ENCODE measurements around the gene KCNMA1.

The KCNMA1 gene

DNA sequence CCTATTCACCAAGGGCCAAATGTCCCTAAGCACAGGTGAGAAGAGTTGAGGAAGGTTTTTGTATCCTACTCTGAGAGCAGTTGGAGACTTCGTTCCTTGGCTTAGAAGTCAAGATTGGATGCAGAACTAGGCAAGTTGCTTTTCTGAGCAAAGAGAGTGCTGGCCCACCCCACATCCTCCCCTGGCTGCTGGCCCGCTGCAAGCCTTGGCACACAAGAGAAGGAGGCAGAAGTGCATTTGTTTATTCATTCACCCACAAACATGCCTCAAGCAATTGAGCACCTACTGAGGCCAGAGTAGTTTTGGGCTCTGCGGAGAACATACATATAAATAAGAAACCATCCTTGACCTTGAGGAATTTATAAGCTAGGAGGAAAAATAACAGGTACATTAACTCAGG lies 318.9 kb downstream of the KCNMA1 start:
- peaks cover 10% of the 10 kb centered on the region; the same call in 1 of the 2 replicates for H3K4me1 ChIP-seq (ENCODE audit: insufficient read depth, low read length)
- H3K9me3 ChIP-seq (ENCODE audit: control insufficient read depth, insufficient read depth, low read length), result no peaks in the 10 kb centered on the region
- H3K36me3 ChIP-seq (ENCODE audit: insufficient read depth, low read length), result no peaks in the 10 kb centered on the region
- H3K9ac ChIP-seq (ENCODE audit: low read depth, low read length), result no peak overlapping the region

DNA sequence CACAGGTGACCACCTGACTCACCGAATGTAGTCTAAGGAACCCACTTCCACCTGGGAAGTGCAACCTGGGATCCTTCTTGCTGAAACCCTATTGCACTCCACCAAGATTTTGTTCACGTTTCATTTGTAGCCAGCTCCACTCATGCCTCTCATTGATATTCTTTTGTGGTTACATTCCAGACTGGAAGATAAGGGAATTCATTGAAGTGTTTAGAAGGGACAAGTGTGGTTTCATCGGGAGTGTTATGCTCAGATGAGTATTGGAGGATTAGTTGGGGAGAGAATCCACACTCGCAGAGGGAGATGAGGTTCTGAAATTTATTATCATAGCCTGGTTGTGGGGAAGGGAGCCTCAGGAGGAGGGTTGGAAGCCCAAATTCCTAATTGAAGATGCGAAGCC lies 320.4 kb downstream of the KCNMA1 start:
- Histone ChIP-seq H3K36me3 (ENCODE audit: insufficient read depth, low read length) (no peaks in the 10 kb centered on the region), H3K4me1 (ENCODE audit: insufficient read depth, low read length) (peaks cover 10% of the 10 kb centered on the region; the same call in 1 of the 2 replicates), H3K9ac (ENCODE audit: low read depth, low read length) (no peak overlapping the region), H3K9me3 (ENCODE audit: control insufficient read depth, insufficient read depth, low read length) (no peaks in the 10 kb centered on the region)

DNA sequence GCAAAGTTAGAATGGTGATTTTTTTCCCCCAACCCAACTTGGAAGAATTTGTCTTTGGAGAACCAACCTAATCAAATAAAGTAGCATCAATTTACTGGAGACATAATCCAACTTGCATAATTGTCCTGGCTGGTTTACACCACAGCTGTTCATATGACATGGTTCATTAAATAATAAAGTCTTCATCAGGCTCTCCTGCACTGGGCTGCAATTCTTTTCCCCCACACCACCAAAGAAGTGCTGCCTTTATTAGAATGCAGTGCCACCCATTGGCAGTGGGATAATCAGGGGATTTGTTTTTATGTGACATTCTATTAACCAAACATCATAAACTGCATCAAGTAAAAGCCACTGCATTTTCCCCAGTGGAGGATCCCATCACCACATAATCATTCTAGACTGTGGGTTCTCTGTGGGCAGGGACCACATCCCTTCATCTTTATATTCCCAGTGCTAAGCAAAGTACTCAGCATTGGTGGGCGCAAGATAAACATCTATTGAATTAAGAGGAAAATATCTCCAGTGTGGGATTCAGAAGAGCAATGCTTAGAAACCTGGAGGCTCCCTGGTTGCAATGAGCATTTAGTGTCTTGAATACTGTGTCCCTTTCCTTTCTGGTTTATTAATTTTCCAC lies 322.0 kb downstream of the KCNMA1 start:
- Histone ChIP-seq H3K4me1 (ENCODE audit: insufficient read depth, low read length) (peaks cover 10% of the 10 kb centered on the region; the same call in 1 of the 2 replicates), H3K9ac (ENCODE audit: low read depth, low read length) (no peak overlapping the region), H3K36me3 (ENCODE audit: insufficient read depth, low read length) (no peaks in the 10 kb centered on the region), H3K9me3 (ENCODE audit: control insufficient read depth, insufficient read depth, low read length) (no peaks in the 10 kb centered on the region)

GRCh38 chr10:77313066-77313750 lies 324.4 kb downstream of the KCNMA1 start:
- H3K36me3 ChIP-seq (ENCODE audit: insufficient read depth, low read length), result no peaks in the 10 kb centered on the region
- H3K4me1 ChIP-seq (ENCODE audit: insufficient read depth, low read length), result peaks cover 10% of the 10 kb centered on the region; the same call in 1 of the 2 replicates
- H3K9me3 ChIP-seq (ENCODE audit: control insufficient read depth, insufficient read depth, low read length), result no peaks in the 10 kb centered on the region
- no peak overlapping the region for H3K9ac ChIP-seq (ENCODE audit: low read depth, low read length)

GRCh38 chr10:77311186-77311585 lies 326.4 kb downstream of the KCNMA1 start:
- Histone ChIP-seq H3K36me3 (ENCODE audit: insufficient read depth, low read length) (no peaks in the 10 kb centered on the region), H3K9ac (ENCODE audit: low read depth, low read length) (no peak overlapping the region), H3K4me1 (ENCODE audit: insufficient read depth, low read length) (peaks cover 10% of the 10 kb centered on the region; the same call in 1 of the 2 replicates), H3K9me3 (ENCODE audit: control insufficient read depth, insufficient read depth, low read length) (no peaks in the 10 kb centered on the region)

GRCh38 chr10:77310288-77310840 lies 327.2 kb downstream of the KCNMA1 start:
- no peaks in the 10 kb centered on the region for H3K36me3 ChIP-seq (ENCODE audit: insufficient read depth, low read length)
- H3K9ac ChIP-seq (ENCODE audit: low read depth, low read length), result no peak overlapping the region
- no peaks in the 10 kb centered on the region for H3K9me3 ChIP-seq (ENCODE audit: control insufficient read depth, insufficient read depth, low read length)
- H3K4me1 ChIP-seq (ENCODE audit: insufficient read depth, low read length), result peaks cover 10% of the 10 kb centered on the region; the same call in 1 of the 2 replicates

DNA sequence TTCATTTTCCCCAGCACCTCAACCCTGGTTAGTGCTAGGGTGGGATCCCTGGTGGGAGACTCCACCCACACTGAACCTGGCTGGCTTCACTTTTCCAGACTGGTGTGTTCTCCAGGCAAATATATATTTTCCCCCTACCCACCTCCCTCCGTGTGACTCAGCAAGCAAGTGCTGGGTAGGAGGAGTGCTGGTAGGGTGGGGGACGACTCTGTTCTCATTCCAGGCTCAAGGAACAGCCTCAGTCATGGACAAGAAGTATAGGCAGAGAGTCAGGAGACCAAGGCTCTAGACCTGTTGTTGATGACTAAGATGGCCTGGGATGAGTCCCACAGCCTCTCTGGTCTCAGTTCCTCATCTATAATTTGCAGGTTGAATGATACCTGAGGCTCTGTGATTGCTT lies 328.1 kb downstream of the KCNMA1 start:
- Histone ChIP-seq H3K9ac (ENCODE audit: low read depth, low read length) (no peak overlapping the region), H3K9me3 (ENCODE audit: control insufficient read depth, insufficient read depth, low read length) (no peaks in the 10 kb centered on the region), H3K36me3 (ENCODE audit: insufficient read depth, low read length) (no peaks in the 10 kb centered on the region), H3K4me1 (ENCODE audit: insufficient read depth, low read length) (peaks cover 7% of the 10 kb centered on the region; the same call in 1 of the 2 replicates)

- H3K9me3 ChIP-seq (ENCODE audit: control insufficient read depth, insufficient read depth, low read length), result no peaks in the 10 kb centered on the region
- no peaks in the 10 kb centered on the region for H3K36me3 ChIP-seq (ENCODE audit: insufficient read depth, low read length)
- H3K4me1 ChIP-seq (ENCODE audit: insufficient read depth, low read length), result peaks cover 3% of the 10 kb centered on the region; the same call in 1 of the 2 replicates
- H3K9ac ChIP-seq (ENCODE audit: low read depth, low read length), result no peak overlapping the region
Observed at GRCh38 chr10:77309092-77309491, 328.5 kb downstream of the KCNMA1 start.

DNA sequence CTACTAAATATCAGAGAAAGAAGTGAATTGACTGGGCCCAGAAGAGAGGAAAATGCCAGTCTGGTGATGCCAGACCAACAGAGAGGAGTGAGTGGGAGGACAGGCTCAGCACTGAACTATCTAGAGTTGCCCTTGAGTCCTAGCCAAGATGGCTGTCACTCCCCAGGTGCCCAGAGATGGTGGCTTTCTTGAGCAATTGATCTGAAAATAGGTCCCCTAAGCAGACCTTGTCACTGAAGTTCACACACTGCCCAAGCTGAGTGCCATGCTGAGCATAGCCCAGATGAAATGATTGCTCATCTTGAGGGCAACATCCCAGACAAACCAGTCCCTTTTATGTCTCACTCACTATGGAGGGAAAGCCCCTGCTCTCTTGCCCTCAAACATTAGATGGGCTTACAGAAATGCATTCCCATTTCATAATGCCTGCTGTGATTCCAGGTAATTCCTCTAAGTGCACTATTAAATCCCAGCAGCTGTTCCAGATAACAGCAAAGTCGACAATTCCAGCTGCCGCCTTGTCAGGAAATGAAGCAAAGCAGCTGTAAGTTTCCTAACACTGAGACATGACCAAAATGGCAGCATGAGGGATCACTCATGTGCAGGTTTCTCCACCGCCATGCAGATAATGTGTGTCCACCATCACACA lies 329.4 kb downstream of the KCNMA1 start:
- Histone ChIP-seq H3K9me3 (ENCODE audit: control insufficient read depth, insufficient read depth, low read length) (no peaks in the 10 kb centered on the region), H3K4me1 (ENCODE audit: insufficient read depth, low read length) (no peaks in the 10 kb centered on the region), H3K36me3 (ENCODE audit: insufficient read depth, low read length) (no peaks in the 10 kb centered on the region), H3K9ac (ENCODE audit: low read depth, low read length) (no peak overlapping the region)

DNA sequence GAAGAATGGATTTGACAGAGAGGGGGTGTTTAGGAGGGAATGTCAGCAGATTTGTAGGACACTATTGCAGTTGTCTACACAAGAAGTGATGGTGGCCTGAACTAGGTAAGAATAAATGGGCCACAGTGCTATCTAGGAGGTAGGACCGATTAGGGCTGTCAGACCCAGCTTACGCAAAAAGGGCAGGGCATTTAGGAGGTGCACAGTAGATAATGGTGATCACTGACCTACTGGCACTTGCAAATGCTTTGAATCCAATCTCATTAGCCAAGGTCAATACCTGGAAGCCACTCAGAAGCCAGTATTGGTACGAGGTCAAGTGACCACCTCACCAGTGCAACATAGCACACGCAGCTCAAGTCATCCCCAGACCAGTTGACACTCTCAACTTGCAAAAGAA lies 330.9 kb downstream of the KCNMA1 start:
- no peaks in the 10 kb centered on the region for H3K36me3 ChIP-seq (ENCODE audit: insufficient read depth, low read length)
- no peaks in the 10 kb centered on the region for H3K9me3 ChIP-seq (ENCODE audit: control insufficient read depth, insufficient read depth, low read length)

DNA sequence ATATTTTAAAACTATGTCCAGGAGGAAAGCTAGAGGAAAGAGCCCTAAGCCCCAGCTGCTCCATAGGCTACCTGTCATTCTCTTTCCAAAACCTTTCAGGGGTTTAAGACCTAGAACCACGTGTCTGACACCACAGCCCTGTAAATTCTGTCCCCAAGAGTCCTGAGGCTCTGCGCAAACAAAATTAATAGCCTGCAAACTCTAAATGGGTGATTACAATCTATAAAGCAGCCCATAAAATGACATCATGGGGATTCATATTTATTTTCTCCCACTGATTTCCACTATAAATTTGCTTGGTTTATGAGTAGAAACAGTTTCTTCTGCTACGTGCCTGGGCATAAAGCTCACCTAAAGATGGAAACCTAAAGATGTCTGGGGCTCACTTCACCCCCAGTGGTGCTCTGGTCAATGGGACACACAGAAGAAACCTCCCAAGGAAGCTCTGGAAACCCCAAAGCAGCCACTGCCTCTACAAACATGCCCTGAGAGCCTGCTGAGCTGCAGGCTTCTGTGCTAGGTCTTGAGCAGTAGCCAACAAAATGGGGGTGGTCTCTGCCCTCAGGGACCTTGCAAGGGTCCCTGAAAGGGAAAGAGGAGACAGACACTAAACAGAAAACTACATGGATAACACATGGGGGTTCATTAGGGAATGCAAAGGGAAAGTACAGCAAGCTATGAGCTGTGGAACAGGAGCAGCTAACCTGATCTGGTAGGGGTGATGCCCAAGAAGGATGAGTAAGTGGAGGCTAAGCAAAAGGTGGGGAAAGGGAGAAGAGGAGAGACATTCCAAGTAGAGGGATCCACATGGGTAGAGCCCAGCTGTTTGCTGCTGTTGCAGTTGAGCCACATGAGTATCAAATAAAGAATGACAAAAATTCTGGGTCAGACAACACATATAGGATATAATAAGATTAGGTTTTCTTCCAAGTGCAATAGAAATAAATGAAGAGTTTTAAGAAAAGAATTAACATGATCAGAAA lies 331.7 kb downstream of the KCNMA1 start:
- Histone ChIP-seq H3K9ac (ENCODE audit: low read depth, low read length) (no peak overlapping the region), H3K36me3 (ENCODE audit: insufficient read depth, low read length) (no peaks in the 10 kb centered on the region), H3K9me3 (ENCODE audit: control insufficient read depth, insufficient read depth, low read length) (no peaks in the 10 kb centered on the region), H3K4me1 (ENCODE audit: insufficient read depth, low read length) (no peaks in the 10 kb centered on the region)

More for the DNA sequence above, 330.9 kb downstream of the KCNMA1 start:
- no peak overlapping the region for H3K9ac ChIP-seq (ENCODE audit: low read depth, low read length)
- no peaks in the 10 kb centered on the region for H3K4me1 ChIP-seq (ENCODE audit: insufficient read depth, low read length)

DNA sequence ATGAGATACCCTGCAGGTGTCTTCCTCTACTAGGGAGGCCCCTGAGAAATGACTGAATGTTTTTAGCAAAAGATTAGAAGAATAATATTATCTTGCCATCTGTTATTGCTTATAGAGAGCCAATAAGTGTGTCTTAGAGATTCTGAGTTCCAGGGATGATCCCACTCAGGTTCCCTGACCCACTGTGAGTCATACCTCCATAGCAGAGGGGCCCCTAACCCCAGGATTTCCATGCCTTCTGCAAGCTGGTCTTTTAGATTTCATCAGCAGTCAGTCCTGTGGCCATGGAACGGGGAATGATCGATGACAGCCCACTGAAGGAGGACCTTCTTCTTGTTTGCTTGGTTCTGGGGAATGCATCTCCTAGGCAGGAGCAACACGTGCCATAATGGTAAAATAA lies 333.4 kb downstream of the KCNMA1 start:
- Histone ChIP-seq H3K4me1 (ENCODE audit: insufficient read depth, low read length) (no peaks in the 10 kb centered on the region), H3K9me3 (ENCODE audit: control insufficient read depth, insufficient read depth, low read length) (no peaks in the 10 kb centered on the region), H3K36me3 (ENCODE audit: insufficient read depth, low read length) (no peaks in the 10 kb centered on the region), H3K9ac (ENCODE audit: low read depth, low read length) (no peak overlapping the region)

DNA sequence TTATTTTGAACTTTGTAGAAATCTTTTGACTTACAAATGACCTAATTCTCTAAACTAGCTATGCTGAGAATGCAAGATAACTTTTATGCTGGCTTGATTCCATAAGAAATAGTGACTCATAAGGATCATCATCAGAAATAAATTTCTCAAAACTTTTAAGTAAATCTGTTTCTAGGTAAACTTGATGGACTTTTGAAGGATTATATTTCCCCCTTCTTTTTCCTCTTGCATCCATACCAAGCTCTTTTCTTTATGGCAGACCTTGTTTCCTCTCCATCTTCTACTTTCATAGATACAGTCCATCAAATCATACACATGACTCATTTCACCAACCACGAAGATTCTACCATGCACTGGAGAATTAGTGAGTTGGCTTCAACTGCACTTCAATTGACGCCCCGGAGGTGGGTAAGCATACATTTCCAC lies 336.3 kb downstream of the KCNMA1 start:
- Histone ChIP-seq H3K9me3 (ENCODE audit: control insufficient read depth, insufficient read depth, low read length) (no peaks in the 10 kb centered on the region), H3K4me1 (ENCODE audit: insufficient read depth, low read length) (no peaks in the 10 kb centered on the region), H3K36me3 (ENCODE audit: insufficient read depth, low read length) (no peaks in the 10 kb centered on the region), H3K9ac (ENCODE audit: low read depth, low read length) (no peak overlapping the region)
